Measurements from ENCODE around the gene PPM1L. TPM values are rescaled to one million over a fixed set of nuclear protein-coding genes. Genes with fewer than 3 reads are reported as not detected.

The PPM1L gene
- total RNA-seq, 1 donor from 2014 or later: 56.4 TPM

DNA sequence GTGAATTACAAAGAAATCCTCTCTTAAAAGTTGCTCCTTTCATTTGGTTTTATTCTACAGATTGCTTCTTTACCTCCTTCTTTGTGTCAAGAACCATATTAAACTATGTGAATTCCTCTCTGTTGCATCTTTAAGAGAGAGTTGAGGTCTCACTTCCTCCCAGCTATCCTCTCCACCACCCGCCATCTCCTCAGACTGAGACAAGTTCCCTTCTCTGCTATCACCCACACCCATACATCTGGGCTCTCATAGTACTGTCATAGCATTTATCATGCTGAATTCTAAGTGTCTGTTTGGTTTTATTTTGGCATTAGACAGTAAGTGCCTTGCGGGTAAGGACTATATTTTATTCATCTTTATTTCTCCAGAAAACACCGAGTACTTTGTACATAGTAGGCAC lies 294.9 kb downstream of the PPM1L start:
- intact Hi-C loops (cut with micrococcal nuclease): no loop called here
- DNase-seq (no peak), ATAC-seq (no peak)

DNA sequence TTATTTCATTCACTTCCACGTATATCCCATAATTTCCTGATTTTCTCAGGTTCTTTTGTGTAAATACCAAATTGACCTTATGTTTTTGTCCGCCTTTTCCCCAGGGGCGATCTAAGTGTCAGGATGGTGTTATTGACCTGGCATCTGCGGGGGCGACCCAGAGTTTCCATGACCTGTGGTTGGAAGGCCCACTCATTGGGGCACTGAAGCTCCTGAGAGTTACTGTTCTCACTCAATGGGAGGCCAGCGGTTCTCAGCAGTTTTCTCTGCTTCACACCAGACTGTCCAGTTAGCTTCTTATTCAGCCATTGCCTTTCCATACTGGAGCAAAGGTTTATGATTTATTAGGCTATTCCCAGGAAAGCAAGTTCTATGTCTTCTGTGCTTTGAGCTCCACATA lies 295.8 kb downstream of the PPM1L start:
- ATAC-seq (no peak), DNase-seq (no peak)
- intact Hi-C loops (cut with micrococcal nuclease): no loop called here

- ATAC-seq (no peak), DNase-seq (no peak)
- intact Hi-C loops (cut with micrococcal nuclease): no loop called here
Observed at GRCh38 chr3:161054860-161055604, 299.0 kb downstream of the PPM1L start.

DNA sequence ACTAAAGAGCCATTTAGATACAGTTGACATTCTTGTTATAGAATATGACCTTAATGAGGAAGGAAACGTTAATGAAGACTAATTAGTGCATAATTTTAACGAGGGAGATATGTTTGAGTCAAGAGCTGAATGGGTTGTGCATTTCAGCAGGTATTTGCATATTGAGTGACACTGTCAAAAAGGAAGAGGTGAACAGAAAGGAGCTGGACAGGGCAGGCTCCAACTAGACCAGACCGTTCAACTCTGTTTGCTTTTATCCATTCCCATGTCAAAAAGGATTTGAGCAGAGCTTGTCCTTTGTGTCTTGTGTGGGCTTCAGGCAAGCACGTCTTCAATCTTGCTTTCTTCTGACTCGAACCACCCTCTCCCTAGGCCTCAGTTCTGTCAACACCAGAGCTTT lies 308.4 kb downstream of the PPM1L start:
- no peak for ATAC-seq
- intact Hi-C loops (cut with micrococcal nuclease): no loop called here
- no peak for DNase-seq

- DNase-seq: no peak
- intact Hi-C loops (cut with micrococcal nuclease): no loop called here
- ATAC-seq: no peak
Observed at GRCh38 chr3:161066930-161067329, 310.9 kb downstream of the PPM1L start.

GRCh38 chr3:161067335-161067734 lies 311.3 kb downstream of the PPM1L start:
- no peak for DNase-seq
- intact Hi-C loops (cut with micrococcal nuclease): no loop called here
- ATAC-seq: peak; percentile 77

DNA sequence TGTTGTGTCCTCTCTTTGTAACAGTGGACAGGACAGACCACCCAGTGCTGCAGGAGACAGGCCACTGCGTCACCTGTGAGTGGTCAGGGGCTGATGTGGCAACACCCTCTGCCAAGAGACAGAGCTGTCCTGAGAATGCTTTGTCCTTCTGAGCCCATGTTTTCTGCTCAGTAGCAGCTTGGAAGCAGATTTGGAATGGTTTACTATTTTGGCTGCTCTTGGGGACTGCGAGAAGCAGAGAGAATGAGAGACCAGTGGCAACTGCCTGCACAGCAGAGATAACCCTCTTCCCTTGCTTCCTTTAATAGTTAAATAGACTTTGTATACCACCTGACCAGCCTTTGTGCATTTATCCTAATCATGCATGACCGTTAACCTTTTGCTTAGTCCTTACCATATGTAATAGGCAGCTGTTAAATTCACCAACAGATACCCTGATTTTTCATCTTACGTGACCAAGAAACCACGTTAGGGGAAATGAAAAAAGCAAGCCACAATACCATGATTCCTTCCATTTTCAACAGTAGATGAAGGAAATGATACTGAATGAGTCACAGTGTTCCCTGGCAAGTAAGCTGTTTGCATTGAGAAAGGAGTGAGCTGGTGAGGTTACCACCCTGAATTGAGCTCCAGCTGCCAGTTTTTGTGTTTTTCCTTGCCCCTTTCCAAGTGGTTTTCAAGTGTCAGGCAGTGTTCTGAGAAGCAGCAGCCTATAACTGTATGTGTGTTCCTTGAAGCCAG lies 313.6 kb downstream of the PPM1L start:
- intact Hi-C loops (cut with micrococcal nuclease): no loop called here
- ATAC-seq (peak; percentile 33), DNase-seq (no peak)

DNA sequence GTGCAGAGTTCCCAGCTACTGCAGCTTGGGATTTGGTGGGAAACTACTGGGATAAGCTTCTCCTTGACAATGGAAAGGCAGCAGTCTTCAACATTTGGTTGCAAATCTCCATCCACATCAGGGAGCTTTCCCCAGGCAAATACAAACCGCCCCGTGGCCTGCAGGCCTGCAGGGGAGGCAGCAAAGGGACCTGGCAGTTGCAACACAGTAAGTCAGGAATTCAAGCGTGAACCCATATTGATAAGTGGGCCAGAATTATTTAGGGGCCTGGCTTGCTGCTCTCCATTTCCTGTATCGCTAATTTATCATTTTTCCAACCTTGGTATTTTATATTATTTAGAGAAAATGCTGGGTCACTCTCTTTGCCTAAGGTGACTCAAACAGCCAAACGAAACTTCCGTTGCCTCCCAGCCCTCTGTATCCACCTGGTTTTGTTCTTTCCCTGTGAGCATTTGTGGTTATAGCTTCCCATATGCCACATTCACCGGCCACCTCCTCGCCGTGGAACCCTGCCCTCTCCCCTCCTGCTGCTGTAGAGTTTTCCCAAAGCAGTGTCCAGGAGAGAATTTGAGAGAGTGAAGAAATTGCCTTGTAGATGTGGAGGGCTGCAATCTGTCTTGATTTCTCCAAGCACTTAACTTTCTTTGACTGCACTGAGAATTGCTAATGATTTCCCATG lies 314.4 kb downstream of the PPM1L start:
- intact Hi-C loops (cut with micrococcal nuclease): no loop called here
- ATAC-seq (no peak), DNase-seq (no peak)

DNA sequence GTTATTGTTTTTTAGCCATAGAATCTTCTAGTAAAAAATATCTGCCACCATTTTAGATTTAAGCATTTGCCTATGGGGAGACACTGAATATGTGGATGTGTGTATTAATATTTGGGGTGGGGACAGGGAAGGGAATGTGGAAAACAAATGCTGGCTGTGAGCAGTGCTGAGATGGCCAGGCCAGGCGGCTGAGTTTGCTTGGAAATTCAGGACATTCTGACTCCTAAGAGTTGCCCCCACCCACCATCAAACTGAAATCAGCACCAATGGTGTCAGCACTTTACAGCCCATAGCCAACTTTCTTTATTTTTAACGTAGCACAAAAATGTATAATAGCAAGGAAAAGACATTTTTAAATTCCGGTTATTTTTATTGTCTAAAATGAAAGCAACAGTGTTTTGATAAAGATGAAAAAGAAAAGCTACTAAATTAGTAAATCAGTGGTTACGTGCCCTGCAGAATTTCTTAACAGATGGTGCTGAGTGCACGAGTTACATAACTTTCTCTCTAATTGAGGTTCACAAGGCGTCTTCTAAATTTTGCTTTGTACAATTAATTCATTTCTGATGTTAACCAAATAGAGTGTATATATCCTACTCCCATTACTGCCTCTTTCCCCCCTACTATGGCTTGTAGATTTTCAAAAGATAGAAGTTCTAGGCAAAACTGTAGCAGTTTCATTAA lies 315.1 kb downstream of the PPM1L start:
- intact Hi-C loops (cut with micrococcal nuclease): no loop called here
- DNase-seq: no peak
- ATAC-seq: peak; percentile 16

GRCh38 chr3:161072211-161072621 lies 316.2 kb downstream of the PPM1L start:
- DNase-seq: no peak
- no peak for ATAC-seq
- intact Hi-C loops (cut with micrococcal nuclease): no loop called here

DNA sequence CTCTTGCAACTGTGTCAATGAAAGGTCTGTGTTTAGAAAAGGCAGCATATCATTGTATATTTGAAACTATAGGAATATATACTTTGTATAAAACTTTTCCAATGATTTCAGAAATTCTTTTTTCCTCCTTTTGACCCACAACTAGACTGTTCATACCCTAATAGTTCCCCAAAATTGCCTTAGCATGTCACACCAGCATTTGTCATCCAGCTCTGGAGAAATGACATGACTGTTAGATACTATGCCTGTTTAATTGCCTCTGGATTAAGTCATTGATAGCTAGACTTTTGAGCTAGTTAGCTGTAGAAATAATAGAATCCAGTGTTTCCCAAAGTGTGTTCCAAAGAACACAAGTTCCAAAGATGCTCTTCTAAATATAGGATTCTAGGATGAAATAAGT lies 316.7 kb downstream of the PPM1L start:
- ATAC-seq (no peak), DNase-seq (no peak)
- intact Hi-C loops (cut with micrococcal nuclease): no loop called here

DNA sequence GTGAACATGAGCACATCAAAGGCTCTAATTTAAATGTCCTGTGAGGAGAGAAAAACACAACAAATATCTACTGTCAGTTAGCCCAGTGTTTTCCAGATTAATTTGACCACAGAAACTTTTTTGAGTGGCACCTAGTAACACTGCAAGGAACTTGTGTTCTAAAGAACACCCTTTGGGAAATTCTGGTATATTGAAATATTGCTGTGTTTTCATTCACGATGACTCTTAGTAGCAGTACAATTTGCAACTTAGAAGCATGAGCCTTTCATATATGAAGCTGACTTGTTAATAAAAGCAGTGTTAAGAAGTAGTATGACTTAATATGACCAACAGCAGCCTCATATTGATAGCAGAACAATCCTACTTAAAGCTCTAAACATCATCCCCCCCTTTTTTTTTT lies 317.1 kb downstream of the PPM1L start:
- ATAC-seq: no peak
- intact Hi-C loops (cut with micrococcal nuclease): no loop called here
- no peak for DNase-seq

GRCh38 chr3:161081633-161082032 lies 325.6 kb downstream of the PPM1L start:
- intact Hi-C loops (cut with micrococcal nuclease): no loop called here
- no peak for DNase-seq
- ATAC-seq: peak; percentile 46

GRCh38 chr3:161082063-161082462 lies 326.0 kb downstream of the PPM1L start:
- intact Hi-C loops (cut with micrococcal nuclease): no loop called here
- peak; percentile 95 for ATAC-seq

GRCh38 chr3:161083131-161083530 lies 327.1 kb downstream of the PPM1L start:
- DNase-seq (no peak), ATAC-seq (peak; percentile 13)
- intact Hi-C loops (cut with micrococcal nuclease): no loop called here

More at GRCh38 chr3:161082063-161082462, 326.0 kb downstream of the PPM1L start:
- peak; percentile 47 for DNase-seq

DNA sequence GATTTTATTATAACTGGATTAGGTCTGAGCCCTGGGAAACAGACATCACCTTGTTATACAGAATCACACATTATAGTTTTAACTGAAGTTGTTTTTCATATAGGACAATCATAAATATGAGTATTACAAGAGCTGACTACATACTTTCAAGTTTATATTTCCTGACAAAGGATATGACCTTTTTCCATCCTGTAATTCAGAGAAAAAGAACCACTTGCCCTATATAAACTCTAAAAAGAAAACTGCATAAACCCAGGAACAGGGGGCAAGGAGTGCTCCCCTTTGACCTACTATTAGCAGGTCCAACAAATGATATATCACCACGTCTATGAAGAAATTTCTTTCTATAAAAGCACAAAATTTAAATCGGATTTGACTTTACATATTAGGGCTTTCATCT lies 328.2 kb downstream of the PPM1L start:
- DNase-seq (no peak), ATAC-seq (no peak)
- intact Hi-C loops (cut with micrococcal nuclease): no loop called here

GRCh38 chr3:161093895-161094294 lies 337.9 kb downstream of the PPM1L start:
- intact Hi-C loops (cut with micrococcal nuclease): no loop called here
- no peak for DNase-seq
- no peak for ATAC-seq

DNA sequence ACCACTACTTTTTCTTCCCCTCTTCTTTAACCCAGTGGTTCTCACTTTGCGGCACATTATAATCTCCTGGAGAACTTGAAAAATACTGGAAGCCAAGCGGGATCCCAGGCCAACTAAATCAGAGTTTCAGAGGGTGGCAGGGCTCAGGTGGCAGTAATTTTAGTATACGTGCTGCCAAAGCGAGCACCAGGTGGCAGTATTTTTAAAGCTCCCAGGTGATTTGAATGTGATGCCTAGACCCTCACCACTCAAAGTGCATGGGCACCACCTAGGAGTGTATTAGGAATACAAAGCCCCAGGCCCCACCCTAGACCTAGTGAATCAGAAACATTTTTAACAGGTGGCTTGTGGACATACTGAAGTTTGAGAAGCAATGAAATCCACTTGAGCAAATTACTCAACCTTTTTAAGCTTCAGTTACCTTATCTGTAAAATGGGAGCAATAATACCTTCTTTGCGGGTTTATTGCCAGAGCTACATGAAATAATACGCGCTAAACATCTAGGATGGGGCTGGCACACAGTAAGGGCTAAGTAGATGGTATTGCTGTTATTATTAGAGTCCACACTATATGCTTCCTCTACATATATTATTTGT lies 340.8 kb downstream of the PPM1L start:
- intact Hi-C loops (cut with micrococcal nuclease): no loop called here
- DNase-seq: no peak
- ATAC-seq: peak; percentile 19

- peak; percentile 39 for DNase-seq
- ATAC-seq: peak; percentile 46
- intact Hi-C loops (cut with micrococcal nuclease): no loop called here
Observed at GRCh38 chr3:161100994-161101393, 345.0 kb downstream of the PPM1L start.

Data from left ventricle myocardium superior (tissue), 1 donor.